ENCODE measurements around the gene HSPA12A. TPM values are rescaled to one million over a fixed set of nuclear protein-coding genes. Genes with fewer than 3 reads are reported as not detected.

HSPA12A gene
- total RNA-seq, 5 donors from 2014 or later (not counting 1 experiment from before 2014, with no cell fraction given): 0.26 to 0.89 (median 0.53) TPM

- Histone ChIP-seq H3K27ac (ENCODE audit: low read length) (no peak overlapping the region), H3K4me1 (ENCODE audit: control insufficient read depth in 1 of 2, extremely low read depth in 1 of 2, insufficient read depth in 2 of 2, low read length in 2 of 2) (no peaks in the 10 kb centered on the region), H3K9me3 (no peaks in the 10 kb centered on the region), H3K4me3 (ENCODE audit: control insufficient read depth in 1 of 2, extremely low read depth in 1 of 2, low read length in 1 of 2) (no peak overlapping the region), H3K27me3 (replicated peaks in 1 of 2; ENCODE audit: control insufficient read depth in 2 of 2, extremely low read depth in 1 of 2, insufficient read depth in 2 of 2, low read length in 1 of 2) (peaks cover 7 to 24% of the 10 kb centered on the region in 2 experiments), H3K36me3 (ENCODE audit: control insufficient read depth in 2 of 2, extremely low read depth in 1 of 2, insufficient read depth in 1 of 2, low read length in 1 of 2) (no peaks in the 10 kb centered on the region)
- Mint-ChIP-seq H3K27ac (no peak overlapping the region), H3K4me1 (no peaks in the 10 kb centered on the region), H3K4me3 (no peak overlapping the region), H3K9me3 (no peaks in the 10 kb centered on the region), H3K36me3 (no peaks in the 10 kb centered on the region), H3K27me3 (peaks cover 24 to 44% of the 10 kb centered on the region in 2 donors)
- no peak for ATAC-seq (replicated peaks in 1 of 4)
- 47% methylated on average over 5 of the region's 5 CpGs for WGBS (ENCODE audit: insufficient coverage)
- CTCF ChIA-PET: no interaction called here
- no peak for DNase-seq
- POLR2A ChIA-PET: no interaction called here
Measured at GRCh38 chr10:116671274-116671926, 71.0 kb downstream of the HSPA12A start.

GRCh38 chr10:116670706-116671105, 71.7 kb downstream of the HSPA12A start:
- Mint-ChIP-seq H3K9me3 (no peaks in the 10 kb centered on the region), H3K4me1 (no peaks in the 10 kb centered on the region), H3K27ac (no peak overlapping the region), H3K4me3 (no peak overlapping the region), H3K36me3 (no peaks in the 10 kb centered on the region), H3K27me3 (peaks cover 24 to 44% of the 10 kb centered on the region in 2 donors)
- ChIA-PET CTCF (no interaction called here), POLR2A (no interaction called here)
- Histone ChIP-seq H3K36me3 (ENCODE audit: control insufficient read depth in 2 of 2, extremely low read depth in 1 of 2, insufficient read depth in 1 of 2, low read length in 1 of 2) (no peaks in the 10 kb centered on the region), H3K27me3 (replicated peaks in 1 of 2; ENCODE audit: control insufficient read depth in 2 of 2, extremely low read depth in 1 of 2, insufficient read depth in 2 of 2, low read length in 1 of 2) (peaks cover 7 to 24% of the 10 kb centered on the region in 2 experiments), H3K27ac (ENCODE audit: low read length) (no peak overlapping the region), H3K9me3 (no peaks in the 10 kb centered on the region), H3K4me3 (ENCODE audit: control insufficient read depth in 1 of 2, extremely low read depth in 1 of 2, low read length in 1 of 2) (no peak overlapping the region), H3K4me1 (ENCODE audit: control insufficient read depth in 1 of 2, extremely low read depth in 1 of 2, insufficient read depth in 2 of 2, low read length in 2 of 2) (no peaks in the 10 kb centered on the region)
- ATAC-seq (replicated peaks in 1 of 4): no peak
- DNase-seq: no peak
- WGBS (ENCODE audit: insufficient coverage): 76% methylated on average over 5 of the region's 6 CpGs

- Histone ChIP-seq H3K36me3 (ENCODE audit: control insufficient read depth in 2 of 2, extremely low read depth in 1 of 2, insufficient read depth in 1 of 2, low read length in 1 of 2) (no peaks in the 10 kb centered on the region), H3K9me3 (no peaks in the 10 kb centered on the region), H3K4me1 (ENCODE audit: control insufficient read depth in 1 of 2, extremely low read depth in 1 of 2, insufficient read depth in 2 of 2, low read length in 2 of 2) (no peaks in the 10 kb centered on the region), H3K27ac (ENCODE audit: low read length) (no peak overlapping the region), H3K4me3 (ENCODE audit: control insufficient read depth in 1 of 2, extremely low read depth in 1 of 2, low read length in 1 of 2) (no peak overlapping the region), H3K27me3 (replicated peaks in 1 of 2; ENCODE audit: control insufficient read depth in 2 of 2, extremely low read depth in 1 of 2, insufficient read depth in 2 of 2, low read length in 1 of 2) (peaks cover 7 to 20% of the 10 kb centered on the region in 2 experiments)
- Mint-ChIP-seq H3K27me3 (peaks cover 26 to 44% of the 10 kb centered on the region in 2 donors), H3K36me3 (no peaks in the 10 kb centered on the region), H3K27ac (no peak overlapping the region), H3K4me1 (no peaks in the 10 kb centered on the region), H3K9me3 (no peaks in the 10 kb centered on the region), H3K4me3 (no peak overlapping the region)
- no peak for ATAC-seq (replicated peaks in 1 of 4)
- POLR2A ChIA-PET: no interaction called here
- WGBS (ENCODE audit: insufficient coverage): 33% methylated on average over 36 of the region's 41 CpGs
- CTCF ChIA-PET: no interaction called here
- DNase-seq: peak in 1 of 35 experiments; percentile 16
Measured at GRCh38 chr10:116669832-116670644, 72.3 kb downstream of the HSPA12A start.

- Histone ChIP-seq H3K4me1 (ENCODE audit: control insufficient read depth in 1 of 2, extremely low read depth in 1 of 2, insufficient read depth in 2 of 2, low read length in 2 of 2) (no peaks in the 10 kb centered on the region), H3K27ac (ENCODE audit: low read length) (no peak overlapping the region), H3K9me3 (no peaks in the 10 kb centered on the region), H3K4me3 (ENCODE audit: control insufficient read depth in 1 of 2, extremely low read depth in 1 of 2, low read length in 1 of 2) (no peak overlapping the region), H3K27me3 (replicated peaks in 1 of 2; ENCODE audit: control insufficient read depth in 2 of 2, extremely low read depth in 1 of 2, insufficient read depth in 2 of 2, low read length in 1 of 2) (peaks cover 7 to 19% of the 10 kb centered on the region in 2 experiments), H3K36me3 (ENCODE audit: control insufficient read depth in 2 of 2, extremely low read depth in 1 of 2, insufficient read depth in 1 of 2, low read length in 1 of 2) (no peaks in the 10 kb centered on the region)
- no peak overlapping the region for H3K27ac Mint-ChIP-seq
- no peak for ATAC-seq (replicated peaks in 1 of 4)
- no peaks in the 10 kb centered on the region for H3K4me1 Mint-ChIP-seq
- no peaks in the 10 kb centered on the region for H3K36me3 Mint-ChIP-seq
- POLR2A ChIA-PET: no interaction called here
- H3K4me3 Mint-ChIP-seq: no peak overlapping the region
- H3K9me3 Mint-ChIP-seq: no peaks in the 10 kb centered on the region
- WGBS (ENCODE audit: insufficient coverage): 97% methylated on average over 5 of the region's 5 CpGs
- DNase-seq: no peak
- peaks cover 26 to 37% of the 10 kb centered on the region in 2 donors for H3K27me3 Mint-ChIP-seq
- CTCF ChIA-PET: no interaction called here
Measured at GRCh38 chr10:116669080-116669479, 73.3 kb downstream of the HSPA12A start.

- no peak overlapping the region for H3K4me3 ChIP-seq (ENCODE audit: control insufficient read depth in 1 of 2, extremely low read depth in 1 of 2, low read length in 1 of 2)
- no peaks in the 10 kb centered on the region for H3K36me3 ChIP-seq (ENCODE audit: control insufficient read depth in 2 of 2, extremely low read depth in 1 of 2, insufficient read depth in 1 of 2, low read length in 1 of 2)
- no CpG with 5 or more reads among the region's 2 CpGs for WGBS (ENCODE audit: insufficient coverage)
- Mint-ChIP-seq H3K36me3 (no peaks in the 10 kb centered on the region), H3K4me3 (no peak overlapping the region), H3K27me3 (peaks cover 30 to 34% of the 10 kb centered on the region in 2 donors), H3K4me1 (no peaks in the 10 kb centered on the region), H3K27ac (no peak overlapping the region), H3K9me3 (no peaks in the 10 kb centered on the region)
- no peak overlapping the region for H3K27ac ChIP-seq (ENCODE audit: low read length)
- ChIA-PET CTCF (no interaction called here), POLR2A (no interaction called here)
- no peak for ATAC-seq (replicated peaks in 1 of 4)
- no peaks in the 10 kb centered on the region for H3K9me3 ChIP-seq
- H3K27me3 ChIP-seq (replicated peaks in 1 of 2; ENCODE audit: control insufficient read depth in 2 of 2, extremely low read depth in 1 of 2, insufficient read depth in 2 of 2, low read length in 1 of 2): peaks cover 7 to 20% of the 10 kb centered on the region in 2 experiments
- DNase-seq: no peak
- H3K4me1 ChIP-seq (ENCODE audit: control insufficient read depth in 1 of 2, extremely low read depth in 1 of 2, insufficient read depth in 2 of 2, low read length in 2 of 2): no peaks in the 10 kb centered on the region
Measured at GRCh38 chr10:116668446-116668845, 73.9 kb downstream of the HSPA12A start.

- POLR2A ChIA-PET: no interaction called here
- H3K4me3 Mint-ChIP-seq: no peak overlapping the region
- no peaks in the 10 kb centered on the region for H3K36me3 ChIP-seq (ENCODE audit: control insufficient read depth in 2 of 2, extremely low read depth in 1 of 2, insufficient read depth in 1 of 2, low read length in 1 of 2)
- H3K4me1 ChIP-seq (ENCODE audit: control insufficient read depth in 1 of 2, extremely low read depth in 1 of 2, insufficient read depth in 2 of 2, low read length in 2 of 2): no peaks in the 10 kb centered on the region
- no peak overlapping the region for H3K4me3 ChIP-seq (ENCODE audit: control insufficient read depth in 1 of 2, extremely low read depth in 1 of 2, low read length in 1 of 2)
- ATAC-seq (replicated peaks in 1 of 4) (no peak), DNase-seq (no peak)
- H3K9me3 ChIP-seq: no peaks in the 10 kb centered on the region
- H3K27me3 Mint-ChIP-seq: peaks cover 29 to 32% of the 10 kb centered on the region in 2 donors
- no peaks in the 10 kb centered on the region for H3K9me3 Mint-ChIP-seq
- no peaks in the 10 kb centered on the region for H3K4me1 Mint-ChIP-seq
- CTCF ChIA-PET: no interaction called here
- H3K27ac ChIP-seq (ENCODE audit: low read length): no peak overlapping the region
- no peak overlapping the region for H3K27ac Mint-ChIP-seq
- 73% methylated on average over 7 of the region's 9 CpGs for WGBS (ENCODE audit: insufficient coverage)
- peaks cover 7 to 24% of the 10 kb centered on the region in 2 experiments for H3K27me3 ChIP-seq (replicated peaks in 1 of 2; ENCODE audit: control insufficient read depth in 2 of 2, extremely low read depth in 1 of 2, insufficient read depth in 2 of 2, low read length in 1 of 2)
- no peaks in the 10 kb centered on the region for H3K36me3 Mint-ChIP-seq
Measured at GRCh38 chr10:116668018-116668417, 74.3 kb downstream of the HSPA12A start.
